Neutrophil (primary cell): ENCODE results near the gene SDF4.

Source experiments
- H3K27ac ChIP-seq: fragments of 200-600 bp; sonication (generic); 2 replicates; pipeline ENCODE4 v1.5.1; 2016; ENCODE audit warnings: mild to moderate bottlenecking, moderate library complexity
- H3K27me3 ChIP-seq: fragments of 200-600 bp; sonication (generic); 2 replicates; pipeline ENCODE4 v1.6.0; 2016; ENCODE audit warnings: mild to moderate bottlenecking
- H3K36me3 ChIP-seq: fragments of 200-600 bp; sonication (generic); 2 replicates; pipeline ENCODE4 v1.5.1; 2017
- H3K4me1 ChIP-seq, 2 experiments: fragments of 200-600 bp in 1 of 2; sonication (generic) in 1 of 2; 1 replicate in 1 of 2; 2 replicates in 1 of 2; pipeline versions ENCODE4 v1.5.1 to v1.6.1; 2013 to 2016; ENCODE audit warnings: low read depth in 1 of 2, low read length in 1 of 2, mild to moderate bottlenecking in 1 of 2, moderate library complexity in 1 of 2; ENCODE audit not compliant: control insufficient read depth in 1 of 2, insufficient read depth in 1 of 2
- H3K4me3 ChIP-seq, 2 experiments: fragments of 200-600 bp in 1 of 2; sonication (generic) in 1 of 2; 1 replicate in 1 of 2; 2 replicates in 1 of 2; pipeline ENCODE4 v1.5.1; 2013 to 2016; ENCODE audit warnings: low read depth in 1 of 2, low read length in 1 of 2, mild to moderate bottlenecking in 1 of 2, moderate library complexity in 1 of 2
- H3K9me3 ChIP-seq: fragments of 200-600 bp; sonication (generic); 2 replicates; pipeline ENCODE4 v1.5.1; 2016
- TF ChIP-seq, protein P1 (sequence below): fragments of 200-600 bp; sonication (generic); IDR thresholded peaks from 2 replicates; pipeline ENCODE4 v1.5.1; 2016; ENCODE audit warnings: antibody characterized with exemption

SDF4 gene

DNA sequence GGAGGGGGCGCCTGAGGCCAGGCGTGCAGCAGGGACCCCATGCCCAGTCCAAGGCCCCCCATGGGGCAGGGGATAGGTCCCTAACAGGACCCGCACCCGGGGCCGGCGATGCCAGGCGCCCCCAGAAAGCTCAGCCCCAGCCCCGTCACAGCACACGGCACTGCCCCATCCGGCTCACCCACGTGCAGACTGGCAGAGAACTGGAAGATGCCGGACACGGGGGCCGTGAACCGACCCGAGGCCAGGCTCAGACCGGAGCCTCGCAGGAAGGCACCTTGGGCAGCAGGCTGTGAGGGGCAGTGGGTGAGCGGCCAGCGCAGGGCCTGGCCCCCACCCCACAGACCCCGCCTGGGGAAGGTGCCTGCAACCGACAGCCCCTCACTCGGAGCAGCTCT, 11.5 kb upstream of the SDF4 start:
- TF ChIP-seq, protein P1, sequence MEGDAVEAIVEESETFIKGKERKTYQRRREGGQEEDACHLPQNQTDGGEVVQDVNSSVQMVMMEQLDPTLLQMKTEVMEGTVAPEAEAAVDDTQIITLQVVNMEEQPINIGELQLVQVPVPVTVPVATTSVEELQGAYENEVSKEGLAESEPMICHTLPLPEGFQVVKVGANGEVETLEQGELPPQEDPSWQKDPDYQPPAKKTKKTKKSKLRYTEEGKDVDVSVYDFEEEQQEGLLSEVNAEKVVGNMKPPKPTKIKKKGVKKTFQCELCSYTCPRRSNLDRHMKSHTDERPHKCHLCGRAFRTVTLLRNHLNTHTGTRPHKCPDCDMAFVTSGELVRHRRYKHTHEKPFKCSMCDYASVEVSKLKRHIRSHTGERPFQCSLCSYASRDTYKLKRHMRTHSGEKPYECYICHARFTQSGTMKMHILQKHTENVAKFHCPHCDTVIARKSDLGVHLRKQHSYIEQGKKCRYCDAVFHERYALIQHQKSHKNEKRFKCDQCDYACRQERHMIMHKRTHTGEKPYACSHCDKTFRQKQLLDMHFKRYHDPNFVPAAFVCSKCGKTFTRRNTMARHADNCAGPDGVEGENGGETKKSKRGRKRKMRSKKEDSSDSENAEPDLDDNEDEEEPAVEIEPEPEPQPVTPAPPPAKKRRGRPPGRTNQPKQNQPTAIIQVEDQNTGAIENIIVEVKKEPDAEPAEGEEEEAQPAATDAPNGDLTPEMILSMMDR: no peak
- H3K4me3 ChIP-seq: no peak overlapping the region
- no peaks in the 10 kb centered on the region for H3K9me3 ChIP-seq
- peaks cover 57% of the 10 kb centered on the region for H3K27me3 ChIP-seq
- H3K36me3 ChIP-seq: no peaks in the 10 kb centered on the region
- no peak overlapping the region for H3K27ac ChIP-seq
- no peaks in the 10 kb centered on the region for H3K4me1 ChIP-seq

DNA sequence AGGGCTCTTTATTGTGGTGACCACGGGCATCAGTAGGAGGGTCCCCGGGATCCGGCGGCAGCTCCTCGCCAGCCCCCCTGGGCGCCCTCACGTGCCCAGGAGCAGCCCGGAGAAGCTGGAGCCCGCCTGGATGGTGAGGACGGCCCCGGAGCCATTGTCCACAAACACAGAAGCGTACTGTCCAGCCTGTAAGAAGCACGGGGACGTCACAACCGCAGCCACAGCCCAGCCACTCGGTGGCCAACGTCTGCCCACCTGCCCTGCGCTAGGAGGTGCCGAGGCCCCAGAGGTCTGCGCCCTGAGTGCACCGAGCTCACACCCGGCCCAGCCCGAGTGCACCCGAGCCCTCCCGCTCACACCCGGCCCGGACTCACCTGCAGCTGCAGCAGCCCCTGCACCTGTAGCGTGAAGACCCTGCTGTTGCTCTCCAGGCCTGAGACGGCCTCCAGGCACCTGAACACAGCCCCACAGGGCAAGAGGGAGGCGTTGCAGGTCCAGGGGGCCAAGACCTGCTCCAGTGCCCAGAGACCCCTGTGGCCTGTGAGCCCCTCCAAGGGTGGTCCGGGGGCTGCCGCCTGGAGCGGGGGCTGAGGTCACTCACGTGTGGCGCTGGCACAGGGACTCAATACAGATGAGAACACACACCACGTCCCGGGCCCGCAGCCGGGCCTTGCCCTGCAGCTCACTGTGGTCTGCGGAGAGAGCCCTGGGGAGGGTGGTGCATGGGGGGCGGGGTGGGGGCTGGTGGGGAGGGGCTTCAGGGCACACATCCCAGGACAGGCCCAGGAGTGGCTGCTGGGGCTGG, 10.9 kb upstream of the SDF4 start:
- Histone ChIP-seq H3K27me3 (peaks cover 57% of the 10 kb centered on the region), H3K36me3 (no peaks in the 10 kb centered on the region), H3K9me3 (no peaks in the 10 kb centered on the region), H3K27ac (no peak overlapping the region), H3K4me3 (no peak overlapping the region), H3K4me1 (no peaks in the 10 kb centered on the region)
- TF ChIP-seq, protein P1: no peak

DNA sequence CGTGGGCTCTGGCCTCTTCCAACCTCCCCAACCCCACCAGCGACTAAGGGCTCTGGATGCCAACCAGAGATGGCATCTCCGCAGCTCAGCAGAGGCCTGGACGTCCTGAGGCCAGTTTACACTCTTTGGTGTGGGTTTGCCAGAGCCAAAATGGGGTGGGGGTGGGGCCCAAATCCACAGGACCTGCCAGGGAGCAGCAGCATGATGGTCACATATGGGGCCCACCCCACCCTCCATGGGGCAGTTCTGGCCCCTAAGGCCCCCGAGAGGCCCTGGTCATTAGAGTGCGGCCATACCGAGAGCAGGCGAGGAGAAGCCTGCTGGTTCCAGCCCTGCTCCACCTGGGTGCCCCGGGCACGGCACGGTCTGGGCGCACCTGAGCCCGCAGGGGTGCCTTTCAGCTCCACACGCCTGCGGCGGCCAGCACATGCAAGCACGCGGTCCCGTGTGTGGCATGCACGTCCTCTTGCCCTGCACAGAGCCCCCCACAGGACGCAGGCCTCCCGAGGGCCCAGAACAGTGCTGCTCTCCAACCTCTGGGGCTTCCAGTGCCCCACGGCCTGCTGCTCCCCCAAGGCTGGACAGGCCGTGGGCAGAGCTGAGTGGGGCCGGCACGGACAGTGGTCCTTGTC, 9.9 kb upstream of the SDF4 start:
- no peak overlapping the region for H3K4me3 ChIP-seq
- H3K27me3 ChIP-seq: peaks cover 57% of the 10 kb centered on the region
- no peak overlapping the region for H3K27ac ChIP-seq
- no peaks in the 10 kb centered on the region for H3K36me3 ChIP-seq
- no peaks in the 10 kb centered on the region for H3K4me1 ChIP-seq
- TF ChIP-seq, protein P1: no peak
- H3K9me3 ChIP-seq: no peaks in the 10 kb centered on the region

DNA sequence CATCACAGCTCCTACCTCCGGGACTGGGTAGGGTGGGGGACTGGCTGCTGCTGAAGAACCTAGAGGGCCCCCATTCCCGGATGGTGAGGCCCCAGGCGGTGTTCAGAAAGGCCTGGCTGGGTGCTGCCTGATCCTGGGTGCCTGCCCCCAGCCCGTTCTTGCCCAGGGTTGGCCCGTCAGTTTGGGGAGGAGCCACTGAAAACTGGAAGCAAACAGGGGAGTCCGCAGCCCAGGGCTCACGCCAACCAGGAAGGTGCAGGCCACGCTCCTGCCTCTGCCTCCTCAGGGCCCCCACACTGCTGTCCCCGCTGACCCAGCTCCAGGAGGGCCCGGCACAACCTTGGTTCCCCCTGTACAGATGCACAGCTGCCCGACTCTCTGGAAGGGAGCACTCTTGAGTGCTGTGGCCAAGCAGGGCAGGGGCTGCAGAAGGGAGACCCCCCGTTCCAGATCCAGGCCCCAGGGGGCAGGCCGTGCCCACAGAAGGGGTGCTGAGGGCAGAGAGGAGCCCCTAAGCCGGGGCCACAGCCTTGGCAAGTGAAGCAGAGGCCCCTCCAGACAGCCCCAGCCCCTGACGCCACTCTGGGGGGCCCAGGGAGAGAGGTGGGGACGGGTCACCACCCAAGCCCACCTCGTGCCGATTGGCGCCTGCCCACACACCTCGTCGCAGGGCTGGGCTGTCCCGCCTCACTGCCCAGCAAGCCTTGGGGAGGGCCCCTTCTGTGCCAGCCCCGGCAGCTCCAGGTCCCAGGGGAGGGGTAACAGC, 9.2 kb upstream of the SDF4 start:
- Histone ChIP-seq H3K27ac (no peak overlapping the region), H3K4me1 (no peaks in the 10 kb centered on the region), H3K9me3 (no peaks in the 10 kb centered on the region), H3K27me3 (peaks cover 50% of the 10 kb centered on the region), H3K4me3 (no peak overlapping the region), H3K36me3 (no peaks in the 10 kb centered on the region)
- TF ChIP-seq, protein P1: no peak

DNA sequence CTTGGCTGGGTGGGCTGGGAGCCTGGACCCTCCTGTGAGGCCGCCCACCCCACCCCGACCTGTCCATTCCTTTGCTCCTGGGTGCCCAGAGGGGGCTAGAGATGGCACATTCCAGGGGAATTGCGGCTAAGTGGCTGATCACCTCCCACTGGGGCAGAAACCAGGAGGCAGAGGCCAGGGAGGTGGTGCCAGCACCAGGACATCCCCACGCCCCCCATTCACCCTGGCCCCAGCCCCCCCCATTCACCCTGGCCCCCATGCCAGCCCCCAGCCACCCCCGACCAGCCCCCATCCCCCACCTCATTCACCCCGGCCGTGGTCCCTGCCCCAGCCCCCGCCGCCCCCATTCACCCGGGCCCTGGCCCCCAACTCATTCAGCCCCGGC, 8.5 kb upstream of the SDF4 start:
- peaks cover 44% of the 10 kb centered on the region for H3K27me3 ChIP-seq
- no peak overlapping the region for H3K4me3 ChIP-seq
- H3K9me3 ChIP-seq: no peaks in the 10 kb centered on the region
- H3K27ac ChIP-seq: no peak overlapping the region
- no peaks in the 10 kb centered on the region for H3K4me1 ChIP-seq
- no peaks in the 10 kb centered on the region for H3K36me3 ChIP-seq
- TF ChIP-seq, protein P1: no peak
